ENCODE data around the gene RIOX2.

DNA sequence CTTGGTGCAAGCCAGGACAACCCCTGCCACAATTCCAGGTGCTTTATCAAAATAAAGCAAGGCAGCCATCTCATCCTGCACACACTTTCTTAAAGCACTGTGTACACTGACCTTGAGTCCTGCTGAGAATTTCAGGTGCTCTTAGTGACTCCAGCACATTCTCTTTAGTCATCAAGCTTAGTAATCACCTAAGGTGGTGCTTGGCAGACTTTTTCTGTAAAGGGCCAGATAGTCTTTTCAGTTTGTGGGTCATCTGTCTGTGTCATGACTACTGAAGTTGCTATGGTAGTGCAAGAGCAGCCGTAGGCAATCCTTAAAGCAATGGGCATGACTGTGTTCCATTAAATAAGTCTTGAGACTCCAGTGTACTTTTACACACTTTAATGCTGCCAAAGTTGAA is 36.4 kb downstream of the RIOX2 start:
- TF ChIP-seq, protein P1, sequence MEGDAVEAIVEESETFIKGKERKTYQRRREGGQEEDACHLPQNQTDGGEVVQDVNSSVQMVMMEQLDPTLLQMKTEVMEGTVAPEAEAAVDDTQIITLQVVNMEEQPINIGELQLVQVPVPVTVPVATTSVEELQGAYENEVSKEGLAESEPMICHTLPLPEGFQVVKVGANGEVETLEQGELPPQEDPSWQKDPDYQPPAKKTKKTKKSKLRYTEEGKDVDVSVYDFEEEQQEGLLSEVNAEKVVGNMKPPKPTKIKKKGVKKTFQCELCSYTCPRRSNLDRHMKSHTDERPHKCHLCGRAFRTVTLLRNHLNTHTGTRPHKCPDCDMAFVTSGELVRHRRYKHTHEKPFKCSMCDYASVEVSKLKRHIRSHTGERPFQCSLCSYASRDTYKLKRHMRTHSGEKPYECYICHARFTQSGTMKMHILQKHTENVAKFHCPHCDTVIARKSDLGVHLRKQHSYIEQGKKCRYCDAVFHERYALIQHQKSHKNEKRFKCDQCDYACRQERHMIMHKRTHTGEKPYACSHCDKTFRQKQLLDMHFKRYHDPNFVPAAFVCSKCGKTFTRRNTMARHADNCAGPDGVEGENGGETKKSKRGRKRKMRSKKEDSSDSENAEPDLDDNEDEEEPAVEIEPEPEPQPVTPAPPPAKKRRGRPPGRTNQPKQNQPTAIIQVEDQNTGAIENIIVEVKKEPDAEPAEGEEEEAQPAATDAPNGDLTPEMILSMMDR (IDR thresholded peaks at IDR 0.05), result no peak
- TF ChIP-seq POLR2A (IDR thresholded peaks at IDR 0.05) (no peak), POLR2AphosphoS5 (IDR thresholded peaks at IDR 0.05) (no peak), EP300 (IDR thresholded peaks at IDR 0.05) (no peak)

Measured in gastroesophageal sphincter (tissue), 3 donors.